Measurements from ENCODE around the gene FREM1. TPM values are rescaled to one million over a fixed set of nuclear protein-coding genes. Genes with fewer than 3 reads are reported as not detected.

Gene FREM1
- polyA plus RNA-seq, 2 donors: 0.13 to 0.18 TPM

- Histone ChIP-seq H3K4me3 (ENCODE audit: low read depth in 1 of 2, low read length in 2 of 2) (no peak overlapping the region), H3K27ac (ENCODE audit: low read depth in 2 of 2, low read length in 1 of 2) (no peak overlapping the region), H3K9me3 (ENCODE audit: control insufficient read depth in 2 of 2, insufficient read depth in 1 of 2, low read depth in 1 of 2, low read length in 1 of 2) (no peaks in the 10 kb centered on the region), H3K4me1 (ENCODE audit: control insufficient read depth in 2 of 2, insufficient read depth in 2 of 2, low read length in 1 of 2) (no peaks in the 10 kb centered on the region), H3K27me3 (ENCODE audit: control insufficient read depth in 1 of 2, insufficient read depth in 2 of 2, low read length in 2 of 2) (no peaks in the 10 kb centered on the region), H3K36me3 (ENCODE audit: control insufficient read depth in 2 of 2, insufficient read depth in 2 of 2, low read length in 1 of 2) (no peaks in the 10 kb centered on the region)
- 88 to 92% methylated on average over 6 of the region's 6 CpGs for WGBS, 2 donors
These were observed 97.4 kb downstream of the FREM1 start for GRCh38 chr9:14812806-14813205.

- no peaks in the 10 kb centered on the region for H3K4me1 ChIP-seq (ENCODE audit: control insufficient read depth in 2 of 2, insufficient read depth in 2 of 2, low read length in 1 of 2)
- H3K27ac ChIP-seq (ENCODE audit: low read depth in 2 of 2, low read length in 1 of 2): no peak overlapping the region
- H3K27me3 ChIP-seq (ENCODE audit: control insufficient read depth in 1 of 2, insufficient read depth in 2 of 2, low read length in 2 of 2): no peaks in the 10 kb centered on the region
- no peaks in the 10 kb centered on the region for H3K9me3 ChIP-seq (ENCODE audit: control insufficient read depth in 2 of 2, insufficient read depth in 1 of 2, low read depth in 1 of 2, low read length in 1 of 2)
- no peak overlapping the region for H3K4me3 ChIP-seq (ENCODE audit: low read depth in 1 of 2, low read length in 2 of 2)
- H3K36me3 ChIP-seq (ENCODE audit: control insufficient read depth in 2 of 2, insufficient read depth in 2 of 2, low read length in 1 of 2): no peaks in the 10 kb centered on the region
These were observed 98.4 kb downstream of the FREM1 start for GRCh38 chr9:14811844-14812243.

- WGBS, 2 donors: 61 to 70% methylated on average over 6 of the region's 6 CpGs
- no peak overlapping the region for H3K27ac ChIP-seq (ENCODE audit: low read depth in 2 of 2, low read length in 1 of 2)
These were observed 103.2 kb downstream of the FREM1 start for GRCh38 chr9:14806941-14807520.

GRCh38 chr9:14799030-14799429 is 111.2 kb downstream of the FREM1 start:
- 89 to 92% methylated on average over 2 of the region's 2 CpGs for WGBS, 2 donors
- H3K36me3 ChIP-seq (ENCODE audit: control insufficient read depth in 2 of 2, insufficient read depth in 2 of 2, low read length in 1 of 2): no peaks in the 10 kb centered on the region
- no peaks in the 10 kb centered on the region for H3K27me3 ChIP-seq (ENCODE audit: control insufficient read depth in 1 of 2, insufficient read depth in 2 of 2, low read length in 2 of 2)
- H3K4me1 ChIP-seq (ENCODE audit: control insufficient read depth in 2 of 2, insufficient read depth in 2 of 2, low read length in 1 of 2): no peaks in the 10 kb centered on the region
- no peaks in the 10 kb centered on the region for H3K9me3 ChIP-seq (ENCODE audit: control insufficient read depth in 2 of 2, insufficient read depth in 1 of 2, low read depth in 1 of 2, low read length in 1 of 2)
- H3K4me3 ChIP-seq (ENCODE audit: low read depth in 1 of 2, low read length in 2 of 2): no peak overlapping the region
- H3K27ac ChIP-seq (ENCODE audit: low read depth in 2 of 2, low read length in 1 of 2): no peak overlapping the region

More at GRCh38 chr9:14806941-14807520, 103.2 kb downstream of the FREM1 start:
- H3K4me3 ChIP-seq (ENCODE audit: low read depth in 1 of 2, low read length in 2 of 2): no peak overlapping the region
- no peaks in the 10 kb centered on the region for H3K27me3 ChIP-seq (ENCODE audit: control insufficient read depth in 1 of 2, insufficient read depth in 2 of 2, low read length in 2 of 2)
- H3K9me3 ChIP-seq (ENCODE audit: control insufficient read depth in 2 of 2, insufficient read depth in 1 of 2, low read depth in 1 of 2, low read length in 1 of 2): no peaks in the 10 kb centered on the region
- H3K4me1 ChIP-seq (ENCODE audit: control insufficient read depth in 2 of 2, insufficient read depth in 2 of 2, low read length in 1 of 2): no peaks in the 10 kb centered on the region
- no peaks in the 10 kb centered on the region for H3K36me3 ChIP-seq (ENCODE audit: control insufficient read depth in 2 of 2, insufficient read depth in 2 of 2, low read length in 1 of 2)

GRCh38 chr9:14797435-14797834 is 112.8 kb downstream of the FREM1 start:
- Histone ChIP-seq H3K4me1 (ENCODE audit: control insufficient read depth in 2 of 2, insufficient read depth in 2 of 2, low read length in 1 of 2) (no peaks in the 10 kb centered on the region), H3K36me3 (ENCODE audit: control insufficient read depth in 2 of 2, insufficient read depth in 2 of 2, low read length in 1 of 2) (no peaks in the 10 kb centered on the region), H3K27me3 (ENCODE audit: control insufficient read depth in 1 of 2, insufficient read depth in 2 of 2, low read length in 2 of 2) (no peaks in the 10 kb centered on the region), H3K4me3 (ENCODE audit: low read depth in 1 of 2, low read length in 2 of 2) (no peak overlapping the region), H3K9me3 (ENCODE audit: control insufficient read depth in 2 of 2, insufficient read depth in 1 of 2, low read depth in 1 of 2, low read length in 1 of 2) (no peaks in the 10 kb centered on the region), H3K27ac (ENCODE audit: low read depth in 2 of 2, low read length in 1 of 2) (no peak overlapping the region)
- WGBS, 2 donors: 48 to 56% methylated on average over 1 of the region's 1 CpG

GRCh38 chr9:14793389-14793788 is 116.8 kb downstream of the FREM1 start:
- H3K4me1 ChIP-seq (ENCODE audit: control insufficient read depth in 2 of 2, insufficient read depth in 2 of 2, low read length in 1 of 2): no peaks in the 10 kb centered on the region
- H3K27me3 ChIP-seq (ENCODE audit: control insufficient read depth in 1 of 2, insufficient read depth in 2 of 2, low read length in 2 of 2): no peaks in the 10 kb centered on the region
- no peaks in the 10 kb centered on the region for H3K9me3 ChIP-seq (ENCODE audit: control insufficient read depth in 2 of 2, insufficient read depth in 1 of 2, low read depth in 1 of 2, low read length in 1 of 2)
- H3K36me3 ChIP-seq (ENCODE audit: control insufficient read depth in 2 of 2, insufficient read depth in 2 of 2, low read length in 1 of 2): no peaks in the 10 kb centered on the region
- no peak overlapping the region for H3K4me3 ChIP-seq (ENCODE audit: low read depth in 1 of 2, low read length in 2 of 2)
- no peak overlapping the region for H3K27ac ChIP-seq (ENCODE audit: low read depth in 2 of 2, low read length in 1 of 2)
- WGBS, 2 donors: 96 to 98% methylated on average over 2 of the region's 2 CpGs

GRCh38 chr9:14790628-14791027 is 119.6 kb downstream of the FREM1 start:
- Histone ChIP-seq H3K4me1 (ENCODE audit: control insufficient read depth in 2 of 2, insufficient read depth in 2 of 2, low read length in 1 of 2) (no peaks in the 10 kb centered on the region), H3K27ac (ENCODE audit: low read depth in 2 of 2, low read length in 1 of 2) (no peak overlapping the region), H3K36me3 (ENCODE audit: control insufficient read depth in 2 of 2, insufficient read depth in 2 of 2, low read length in 1 of 2) (no peaks in the 10 kb centered on the region), H3K4me3 (ENCODE audit: low read depth in 1 of 2, low read length in 2 of 2) (no peak overlapping the region), H3K9me3 (ENCODE audit: control insufficient read depth in 2 of 2, insufficient read depth in 1 of 2, low read depth in 1 of 2, low read length in 1 of 2) (no peaks in the 10 kb centered on the region), H3K27me3 (ENCODE audit: control insufficient read depth in 1 of 2, insufficient read depth in 2 of 2, low read length in 2 of 2) (no peaks in the 10 kb centered on the region)
- 81 to 87% methylated on average over 4 of the region's 4 CpGs for WGBS, 2 donors

GRCh38 chr9:14788846-14789245 is 121.4 kb downstream of the FREM1 start:
- Histone ChIP-seq H3K4me3 (ENCODE audit: low read depth in 1 of 2, low read length in 2 of 2) (no peak overlapping the region), H3K4me1 (ENCODE audit: control insufficient read depth in 2 of 2, insufficient read depth in 2 of 2, low read length in 1 of 2) (no peaks in the 10 kb centered on the region), H3K27me3 (ENCODE audit: control insufficient read depth in 1 of 2, insufficient read depth in 2 of 2, low read length in 2 of 2) (no peaks in the 10 kb centered on the region), H3K9me3 (ENCODE audit: control insufficient read depth in 2 of 2, insufficient read depth in 1 of 2, low read depth in 1 of 2, low read length in 1 of 2) (no peaks in the 10 kb centered on the region), H3K27ac (ENCODE audit: low read depth in 2 of 2, low read length in 1 of 2) (no peak overlapping the region), H3K36me3 (ENCODE audit: control insufficient read depth in 2 of 2, insufficient read depth in 2 of 2, low read length in 1 of 2) (no peaks in the 10 kb centered on the region)
- 85 to 88% methylated on average over 5 of the region's 5 CpGs for WGBS, 2 donors

- no peaks in the 10 kb centered on the region for H3K27me3 ChIP-seq (ENCODE audit: control insufficient read depth in 1 of 2, insufficient read depth in 2 of 2, low read length in 2 of 2)
- no peak overlapping the region for H3K4me3 ChIP-seq (ENCODE audit: low read depth in 1 of 2, low read length in 2 of 2)
- 74 to 75% methylated on average over 4 of the region's 4 CpGs for WGBS, 2 donors
- H3K36me3 ChIP-seq (ENCODE audit: control insufficient read depth in 2 of 2, insufficient read depth in 2 of 2, low read length in 1 of 2): no peaks in the 10 kb centered on the region
- no peaks in the 10 kb centered on the region for H3K4me1 ChIP-seq (ENCODE audit: control insufficient read depth in 2 of 2, insufficient read depth in 2 of 2, low read length in 1 of 2)
- no peaks in the 10 kb centered on the region for H3K9me3 ChIP-seq (ENCODE audit: control insufficient read depth in 2 of 2, insufficient read depth in 1 of 2, low read depth in 1 of 2, low read length in 1 of 2)
- H3K27ac ChIP-seq (ENCODE audit: low read depth in 2 of 2, low read length in 1 of 2): no peak overlapping the region
These were observed 126.9 kb downstream of the FREM1 start for GRCh38 chr9:14783358-14783757.

- Histone ChIP-seq H3K27ac (ENCODE audit: low read depth in 2 of 2, low read length in 1 of 2) (no peak overlapping the region), H3K36me3 (ENCODE audit: control insufficient read depth in 2 of 2, insufficient read depth in 2 of 2, low read length in 1 of 2) (no peaks in the 10 kb centered on the region), H3K4me1 (ENCODE audit: control insufficient read depth in 2 of 2, insufficient read depth in 2 of 2, low read length in 1 of 2) (no peaks in the 10 kb centered on the region), H3K27me3 (ENCODE audit: control insufficient read depth in 1 of 2, insufficient read depth in 2 of 2, low read length in 2 of 2) (no peaks in the 10 kb centered on the region), H3K4me3 (ENCODE audit: low read depth in 1 of 2, low read length in 2 of 2) (no peak overlapping the region), H3K9me3 (ENCODE audit: control insufficient read depth in 2 of 2, insufficient read depth in 1 of 2, low read depth in 1 of 2, low read length in 1 of 2) (no peaks in the 10 kb centered on the region)
- WGBS, 2 donors: 83 to 84% methylated on average over 8 of the region's 8 CpGs
These were observed 127.8 kb downstream of the FREM1 start for GRCh38 chr9:14782286-14783051.
